Right cardiac atrium (tissue), 5 donors: ENCODE results near the gene CDKN2AIP. TPM values are rescaled to one million over a fixed set of nuclear protein-coding genes. Genes with fewer than 3 reads are reported as not detected.

ENCODE experiments used
- polyA plus RNA-seq: library from polyadenylated mRNA; stranded (reverse); fragments of 200-250 nt; gene quantifications from one replicate; pipeline ENCODE4 v1.2.3, GENCODE V29; 2013
- total RNA-seq, 4 donors: library from RNA; stranded (reverse); fragmentation: NEBNext Ultra II Directional; extraction: Animal tissue kit (Norgen Biotek cat#: 25700); gene quantifications; one replicate each; pipeline ENCODE4 v1.2.1, GENCODE V29; 2021
- donor health status: healthy with polysubstance abuse.
- donor health status: DM: no; HTN: yes; CAD: no.
- donor health status: DM: no; HTN: no; CAD: no.
- donor health status: DM: no; HTN: yes; CAD: no; lungs with severe emphysema.
- donor health status: DM: yes; HTN: yes; CAD: no.

CDKN2AIP gene
- total and polyA plus RNA-seq, 5 donors: 8.7 to 13.1 (median 11.4) TPM

Other genes with a start within 250 kb of the CDKN2AIP start
- gene CLDN22, start 124.4 kb upstream of the CDKN2AIP start, total RNA-seq: not detected
- gene CLDN22, start 124.4 kb upstream of the CDKN2AIP start, polyA plus RNA-seq: 0.02 TPM
- not detected for gene CLDN24, start 122.2 kb upstream of the CDKN2AIP start, total RNA-seq
- gene CLDN24, start 122.2 kb upstream of the CDKN2AIP start, polyA plus RNA-seq: not detected
- 10 to 100 TPM in 1 of 4 donors, 1 to 10 TPM in 3; 5.4 to 10.5 (median 7.2) TPM for gene ING2, start 60.4 kb downstream of the CDKN2AIP start, total RNA-seq
- gene ING2, start 60.4 kb downstream of the CDKN2AIP start, polyA plus RNA-seq: 10.1 TPM
- 10 to 100 TPM; 15.9 to 21.4 (median 18.2) TPM for gene RWDD4, start 214.5 kb downstream of the CDKN2AIP start, total RNA-seq
- 14.2 TPM for gene RWDD4, start 214.5 kb downstream of the CDKN2AIP start, polyA plus RNA-seq
- 10 to 100 TPM; 18.6 to 21.4 (median 20.5) TPM for gene TRAPPC11, start 214.7 kb downstream of the CDKN2AIP start, total RNA-seq
- 12.6 TPM for gene TRAPPC11, start 214.7 kb downstream of the CDKN2AIP start, polyA plus RNA-seq